Stomach (tissue), 4 donors: ENCODE measurements around the gene LCTL.

Experiments
- EP300 ChIP-seq: sonication (generic); formaldehyde crosslinking; IDR thresholded peaks from one replicate; pipeline ENCODE4 v1.6.1; 2017; ENCODE audit warnings: antibody characterized with exemption
- POLR2A ChIP-seq, 4 donors: fragments of 450-650 bp; IDR thresholded peaks; one replicate each; pipeline ENCODE4 v1.6.1; 2016; ENCODE audit warnings: antibody characterized with exemption in 4 of 4, control low read depth in 2 of 4, mild to moderate bottlenecking in 1 of 4, moderate library complexity in 1 of 4
- TF ChIP-seq, protein P1 (sequence below), 7 experiments: fragments of 450-650 bp in 4 of 7; fragments of 200-600 bp in 3 of 7; sonication (generic) in 3 of 7; IDR thresholded peaks; one replicate each; pipeline ENCODE4 v1.5.1; 2016 to 2019; ENCODE audit warnings: antibody characterized with exemption in 7 of 7, control low read depth in 2 of 7, mild to moderate bottlenecking in 1 of 7

DNA sequence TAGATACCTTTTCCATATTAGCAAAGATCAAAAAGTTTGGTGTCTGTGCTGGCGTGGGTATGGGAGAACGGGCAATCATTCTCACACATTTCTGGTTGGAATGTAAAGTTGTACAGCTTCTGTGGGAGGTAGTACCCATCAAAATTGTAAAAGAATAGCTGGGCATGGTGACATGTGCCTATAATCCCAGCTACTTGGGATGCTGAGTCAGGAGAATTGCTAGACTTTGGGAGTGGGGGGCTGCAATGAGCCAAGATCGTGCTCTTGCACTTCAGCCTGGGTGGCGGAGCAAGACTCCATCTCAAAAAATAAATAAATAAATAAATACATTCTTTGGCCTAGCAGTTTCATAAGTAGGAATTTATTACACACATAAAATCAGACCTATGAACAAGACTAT lies 22.9 kb downstream of the LCTL start:
- TF ChIP-seq, protein P1, sequence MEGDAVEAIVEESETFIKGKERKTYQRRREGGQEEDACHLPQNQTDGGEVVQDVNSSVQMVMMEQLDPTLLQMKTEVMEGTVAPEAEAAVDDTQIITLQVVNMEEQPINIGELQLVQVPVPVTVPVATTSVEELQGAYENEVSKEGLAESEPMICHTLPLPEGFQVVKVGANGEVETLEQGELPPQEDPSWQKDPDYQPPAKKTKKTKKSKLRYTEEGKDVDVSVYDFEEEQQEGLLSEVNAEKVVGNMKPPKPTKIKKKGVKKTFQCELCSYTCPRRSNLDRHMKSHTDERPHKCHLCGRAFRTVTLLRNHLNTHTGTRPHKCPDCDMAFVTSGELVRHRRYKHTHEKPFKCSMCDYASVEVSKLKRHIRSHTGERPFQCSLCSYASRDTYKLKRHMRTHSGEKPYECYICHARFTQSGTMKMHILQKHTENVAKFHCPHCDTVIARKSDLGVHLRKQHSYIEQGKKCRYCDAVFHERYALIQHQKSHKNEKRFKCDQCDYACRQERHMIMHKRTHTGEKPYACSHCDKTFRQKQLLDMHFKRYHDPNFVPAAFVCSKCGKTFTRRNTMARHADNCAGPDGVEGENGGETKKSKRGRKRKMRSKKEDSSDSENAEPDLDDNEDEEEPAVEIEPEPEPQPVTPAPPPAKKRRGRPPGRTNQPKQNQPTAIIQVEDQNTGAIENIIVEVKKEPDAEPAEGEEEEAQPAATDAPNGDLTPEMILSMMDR (IDR thresholded peaks at IDR 0.05) = no peak
- TF ChIP-seq POLR2A (IDR thresholded peaks at IDR 0.05) (no peak), EP300 (no peak)
